IMR-90 (cell line): ENCODE measurements around the gene NCKAP5. TPM values are rescaled to one million over a fixed set of nuclear protein-coding genes. Genes with fewer than 3 reads are reported as not detected.

Experiments
- ATAC-seq: fragments of 200-7000 bp; cut with Tn5 transposase; 2 replicates; pipeline ENCODE4 v1.9.1; 2020; ENCODE audit warnings: low read depth, mild to moderate bottlenecking, moderate library complexity
- BruUV-seq: library from RNA; stranded (reverse); fragments of 400-500 nt; replicated peaks from 2 replicates; lab custom pipeline; 2021; lab: Mats Ljungman, UMichigan
- CTCF ChIA-PET: fragments of 300-600 bp; formaldehyde crosslinking; extraction: SDS; loops from one replicate; lab custom pipeline; 2021; ENCODE audit warnings: antibody characterized with exemption; lab: Yijun Ruan, JAX
- POLR2A ChIA-PET: fragments of 300-600 bp; sonication (Branson Sonifier 250); formaldehyde crosslinking; loops from one replicate; lab custom pipeline; 2022; ENCODE audit warnings: antibody characterized with exemption; ENCODE audit not compliant: unreplicated experiment; lab: Charles Lee
- DNase-seq: peaks from one replicate; pipeline ENCODE4 v3.0.0; 2013
- H2AFZ ChIP-seq: replicated peaks from 2 replicates; pipeline ENCODE3; 2013; ENCODE audit warnings: low read length, mild to moderate bottlenecking; ENCODE audit not compliant: poor library complexity
- H2AK5ac ChIP-seq: 2 replicates; pipeline ENCODE4 v1.6.1; 2013; ENCODE audit warnings: low read depth, low read length, inconsistent platforms
- H2AK9ac ChIP-seq: replicated peaks from 2 replicates; pipeline ENCODE3; 2013; ENCODE audit warnings: mild to moderate bottlenecking, low read depth, low read length, moderate library complexity; ENCODE audit not compliant: poor library complexity
- H2BK120ac ChIP-seq: 2 replicates; pipeline ENCODE4 v1.6.1; 2013; ENCODE audit warnings: low read depth, low read length, inconsistent platforms
- H2BK15ac ChIP-seq: 3 replicates; pipeline ENCODE4 v1.6.1; 2013; ENCODE audit warnings: low read depth, low read length, inconsistent platforms
- H2BK20ac ChIP-seq: 2 replicates; pipeline ENCODE4 v1.6.1; 2013; ENCODE audit warnings: low read depth, mild to moderate bottlenecking, inconsistent platforms, low read length, moderate library complexity
- H2BK5ac ChIP-seq: 2 replicates; pipeline ENCODE4 v1.6.1; 2013; ENCODE audit warnings: mild to moderate bottlenecking, low read depth, low read length, inconsistent platforms; ENCODE audit not compliant: poor library complexity, severe bottlenecking
- H3K14ac ChIP-seq: replicated peaks from 2 replicates; pipeline ENCODE4 v1.6.1; 2013; ENCODE audit warnings: low read depth, low read length, inconsistent platforms
- H3K18ac ChIP-seq: 2 replicates; pipeline ENCODE4 v1.6.1; 2013; ENCODE audit warnings: low read depth, low read length, control low read depth
- H3K23ac ChIP-seq: 2 replicates; pipeline ENCODE4 v1.6.1; 2013; ENCODE audit warnings: low read depth, low read length, inconsistent platforms
- H3K27ac ChIP-seq: 2 replicates; pipeline ENCODE4 v1.5.1; 2013; ENCODE audit warnings: mild to moderate bottlenecking, control low read depth, low read length; ENCODE audit not compliant: insufficient read depth
- H3K27me3 ChIP-seq: 2 replicates; pipeline ENCODE4 v1.6.1; 2013; ENCODE audit warnings: low read length; ENCODE audit not compliant: control insufficient read depth, insufficient read depth
- H3K36me3 ChIP-seq: 2 replicates; pipeline ENCODE4 v1.6.1; 2013; ENCODE audit warnings: low read length, mixed read lengths; ENCODE audit not compliant: control insufficient read depth, insufficient read depth
- H3K4ac ChIP-seq: 2 replicates; pipeline ENCODE4 v1.6.1; 2013; ENCODE audit warnings: low read depth, low read length, inconsistent platforms
- H3K4me1 ChIP-seq: 2 replicates; pipeline ENCODE4 v1.6.1; 2013; ENCODE audit warnings: low read length, mixed read lengths; ENCODE audit not compliant: control insufficient read depth, insufficient read depth
- H3K4me2 ChIP-seq: 2 replicates; pipeline ENCODE4 v1.6.1; 2013; ENCODE audit warnings: low read depth, mild to moderate bottlenecking, control low read depth, low read length, moderate library complexity
- H3K4me3 ChIP-seq: 2 replicates; pipeline ENCODE4 v1.5.1; 2013; ENCODE audit warnings: low read depth, mild to moderate bottlenecking, control low read depth, low read length, moderate library complexity; ENCODE audit not compliant: insufficient read depth
- H3K56ac ChIP-seq: 2 replicates; pipeline ENCODE4 v1.6.1; 2013; ENCODE audit warnings: low read length, inconsistent platforms; ENCODE audit not compliant: insufficient read depth; ENCODE audit errors: extremely low read depth
- H3K79me1 ChIP-seq, 2 experiments: 2 replicates each; pipeline ENCODE4 v1.6.1; 2013; ENCODE audit warnings: low read length in 2 of 2, inconsistent platforms in 1 of 2, low read depth in 1 of 2
- H3K9ac ChIP-seq: 2 replicates; pipeline ENCODE4 v1.6.1; 2013; ENCODE audit warnings: low read depth, low read length, control low read depth
- H3K9me1 ChIP-seq: 2 replicates; pipeline ENCODE4 v1.6.1; 2013; ENCODE audit warnings: low read length, inconsistent platforms; ENCODE audit not compliant: insufficient read depth
- H3K9me3 ChIP-seq: 2 replicates; pipeline ENCODE4 v1.6.1; 2013; ENCODE audit warnings: low read length; ENCODE audit not compliant: control insufficient read depth, insufficient read depth
- H4K20me1 ChIP-seq: 2 replicates; pipeline ENCODE4 v1.6.1; 2013; ENCODE audit warnings: low read length, inconsistent platforms; ENCODE audit not compliant: insufficient read depth
- H4K5ac ChIP-seq: 2 replicates; pipeline ENCODE4 v1.6.1; 2013; ENCODE audit warnings: mild to moderate bottlenecking, low read depth, low read length, control low read depth
- H4K8ac ChIP-seq, 2 experiments: 2 replicates each; pipeline ENCODE4 v1.6.1; 2013; ENCODE audit warnings: low read depth in 2 of 2, low read length in 2 of 2, control low read depth in 1 of 2, inconsistent platforms in 1 of 2
- H4K91ac ChIP-seq: 2 replicates; pipeline ENCODE4 v1.6.1; 2013; ENCODE audit warnings: low read depth, low read length, inconsistent platforms; ENCODE audit not compliant: insufficient read depth
- CEBPB ChIP-seq: IDR thresholded peaks from 2 replicates; pipeline ENCODE4 v1.6.1; 2012; ENCODE audit warnings: low read depth, low read length, improper control_type of control experiment
- RCOR1 ChIP-seq: IDR thresholded peaks from 2 replicates; pipeline ENCODE4 v1.6.1; 2012; ENCODE audit warnings: mild to moderate bottlenecking, low read length, improper control_type of control experiment; ENCODE audit not compliant: insufficient replicate concordance
- WGBS, 2 experiments: methylation state at CpG; one replicate each; pipeline versions ENCODE4 v1.1.5 to v1.1.7; 2013; ENCODE audit warnings: missing lambda C conversion rate in 2 of 2; ENCODE audit not compliant: insufficient read length in 1 of 2; ENCODE audit errors: extremely low coverage in 2 of 2; 5-methylcytosine and 5-hydroxymethylcytosine counted together
- dilution Hi-C: fragments of 300-500 bp; cut with HindIII; formaldehyde crosslinking; loops from one replicate; pipeline ENCODE4 v1.14.3; 2018; ENCODE audit warnings: low sequenced_read_pairs; ENCODE audit not compliant: unreplicated experiment
- in situ Hi-C: fragments of 300-500 bp; cut with MboI; formaldehyde crosslinking; loops from 3 replicates; pipeline ENCODE4 v1.14.3; 2019; ENCODE audit warnings: low sequenced_read_pairs, inconsistent platforms, mixed read lengths
- intact Hi-C: fragments of 100-400 bp; cut with micrococcal nuclease; formaldehyde crosslinking; loops from 2 replicates; pipeline ENCODE4 v1.10.0; 2022
- polyA plus RNA-seq, 3 experiments: library from polyadenylated mRNA; depleted of rRNA; stranded (reverse); fragments of >200 nt; gene quantifications; 2 replicates each; pipeline ENCODE4 v1.2.3, GENCODE V29; 2012; ENCODE audit warnings: low replicate concordance in 1 of 3
- total RNA-seq: library from RNA; depleted of rRNA; stranded (reverse); fragments of >200 nt; gene quantifications from 2 replicates; pipeline ENCODE4 v1.2.3, GENCODE V29; 2012

The NCKAP5 gene
- total and polyA plus RNA-seq, 2 of the 4 experiments (the other 2 are of a cell fraction), result 2.7 to 3.9 TPM

DNA sequence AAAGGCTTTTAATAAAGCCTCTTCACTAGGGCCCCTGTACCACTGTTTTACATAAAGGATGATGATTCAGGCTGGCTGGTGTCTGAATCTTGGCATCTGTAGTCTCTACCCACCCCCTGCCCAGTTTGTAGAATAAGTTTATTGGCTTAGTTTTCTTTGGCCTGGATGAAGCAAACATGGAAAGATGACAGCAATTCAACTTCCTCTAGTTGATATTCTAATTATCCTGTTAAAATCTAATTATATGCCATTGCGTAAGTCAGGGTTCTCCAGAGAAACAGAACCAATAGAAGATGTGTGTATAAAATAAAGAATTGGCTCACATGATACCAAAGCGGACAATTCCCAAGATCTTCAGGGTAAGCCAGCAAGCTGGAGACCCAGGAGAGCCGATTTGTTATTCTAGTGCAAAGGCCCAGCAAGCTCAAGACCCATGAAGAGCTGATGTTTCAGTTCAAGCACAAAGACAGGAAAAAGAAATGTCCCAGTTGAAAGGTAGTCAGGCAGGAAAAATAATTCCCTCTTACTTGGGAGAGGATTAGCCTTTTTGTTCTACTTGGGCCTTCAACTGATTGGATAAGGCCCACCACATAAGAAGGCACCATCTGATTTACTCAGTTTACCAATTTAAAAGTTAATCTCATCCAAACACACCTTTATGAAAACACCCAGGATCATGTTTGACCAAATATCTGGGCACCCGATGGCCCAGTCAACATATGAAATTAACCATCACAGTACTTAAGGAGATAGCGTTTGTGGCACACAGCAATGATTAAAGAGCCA, 815.6 kb downstream of the NCKAP5 start:
- no peak overlapping the region for H2AK5ac ChIP-seq
- no peak overlapping the region for H2BK120ac ChIP-seq
- intact Hi-C loops, result no loop called here
- no TSS peak for BruUV-seq
- POLR2A ChIA-PET, result no interaction called here
- no peak overlapping the region for H2BK15ac ChIP-seq
- no peak overlapping the region for H4K8ac ChIP-seq
- H3K23ac ChIP-seq, result no peak overlapping the region
- no peaks in the 10 kb centered on the region for H3K9me3 ChIP-seq
- no peak overlapping the region for H2BK5ac ChIP-seq
- no peak overlapping the region for H3K18ac ChIP-seq
- no peak overlapping the region for H4K5ac ChIP-seq
- DNase-seq (no peak), ATAC-seq (peak; percentile 37; the same call in 1 of the 2 replicates)
- dilution Hi-C loops, result no loop called here
- H3K27me3 ChIP-seq, result no peaks in the 10 kb centered on the region
- no peak overlapping the region for H3K56ac ChIP-seq
- in situ Hi-C loops, result no loop called here
- no peak overlapping the region for H2BK20ac ChIP-seq
- 100% methylated on average over 1 of the region's 5 CpGs; no CpG with 5 or more reads in 1 of the 2 experiments for WGBS, 2 experiments
- no peaks in the 10 kb centered on the region; the same call in 1 of the 2 replicates for H3K36me3 ChIP-seq
- no peak overlapping the region for H4K91ac ChIP-seq
- no peak overlapping the region for H2AFZ ChIP-seq
- H3K9ac ChIP-seq, result no peak overlapping the region
- no peak overlapping the region for H3K4me3 ChIP-seq
- peaks cover 2% of the 10 kb centered on the region; the same call in 1 of the 2 replicates for H3K4me1 ChIP-seq
- H2AK9ac ChIP-seq, result no peak overlapping the region
- no peak overlapping the region for H3K14ac ChIP-seq
- H3K79me1 ChIP-seq, result no peaks in the 10 kb centered on the region; a peak in 1 of 4 replicates
- no peak overlapping the region for H3K4ac ChIP-seq
- H3K4me2 ChIP-seq, result no peak overlapping the region
- TF ChIP-seq RCOR1 (no peak), CEBPB (peak; percentile 51; the same call in 1 of the 2 replicates)
- H3K27ac ChIP-seq, result no peak overlapping the region
- H3K9me1 ChIP-seq, result peaks cover 4% of the 10 kb centered on the region; the same call in 1 of the 2 replicates
- H4K20me1 ChIP-seq, result no peaks in the 10 kb centered on the region
- CTCF ChIA-PET, result no interaction called here
